BLaER1 (cell line): Measurements from ENCODE around the gene CACNG8.

ENCODE experiments used
- H3K27ac ChIP-seq: shearing (Covaris generic); formaldehyde crosslinking; 2 replicates; pipeline ENCODE4 v1.8.1; 2022
- H3K27me3 ChIP-seq: shearing (Covaris generic); formaldehyde crosslinking; 2 replicates; pipeline ENCODE4 v1.8.1; 2022
- H3K36me3 ChIP-seq: shearing (Covaris generic); formaldehyde crosslinking; 2 replicates; pipeline ENCODE4 v1.8.1; 2022
- H3K4me1 ChIP-seq: shearing (Covaris generic); formaldehyde crosslinking; 2 replicates; pipeline ENCODE4 v1.8.1; 2022
- H3K4me2 ChIP-seq: shearing (Covaris generic); formaldehyde crosslinking; 2 replicates; pipeline ENCODE4 v1.8.1; 2022
- H3K4me3 ChIP-seq: shearing (Covaris generic); formaldehyde crosslinking; 2 replicates; pipeline ENCODE4 v1.8.1; 2022
- H3K9ac ChIP-seq: shearing (Covaris generic); formaldehyde crosslinking; 2 replicates; pipeline ENCODE4 v1.8.1; 2022
- H3K9me3 ChIP-seq: shearing (Covaris generic); formaldehyde crosslinking; 2 replicates; pipeline ENCODE4 v1.8.1; 2022
- H4K20me1 ChIP-seq: shearing (Covaris generic); formaldehyde crosslinking; 2 replicates; pipeline ENCODE4 v1.8.1; 2022
- Cebpa-rat ChIP-seq: shearing (Covaris generic); IDR thresholded peaks from 2 replicates; pipeline ENCODE4 v1.8.1; 2022

The CACNG8 gene

DNA sequence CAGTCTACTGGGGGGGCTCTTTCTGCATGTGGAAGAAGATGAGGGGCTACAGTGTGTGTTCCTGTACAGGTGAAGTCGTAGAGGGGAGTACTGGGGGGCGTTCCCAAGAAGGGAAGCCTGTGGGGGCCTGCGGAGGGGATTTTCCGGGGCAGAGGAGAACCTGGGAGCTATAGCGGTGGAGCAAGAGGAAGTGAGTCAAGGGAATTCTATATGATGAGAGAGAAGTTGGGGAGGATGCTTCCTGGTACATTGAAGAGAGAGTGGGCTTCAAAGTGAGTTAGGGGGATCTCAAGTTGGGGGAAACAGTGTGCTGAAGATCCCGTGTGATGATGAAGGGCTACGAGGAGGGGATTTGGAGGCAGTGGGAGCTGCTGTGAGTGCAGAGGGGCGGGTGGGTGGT, 1.9 kb upstream of the CACNG8 start:
- Histone ChIP-seq H4K20me1 (no peaks in the 10 kb centered on the region; the same call in 1 of the 2 replicates), H3K27me3 (peaks cover 81% of the 10 kb centered on the region), H3K36me3 (no peaks in the 10 kb centered on the region), H3K27ac (no peak overlapping the region), H3K4me2 (no peak overlapping the region), H3K4me3 (no peak overlapping the region), H3K9me3 (no peaks in the 10 kb centered on the region), H3K4me1 (peaks cover 34% of the 10 kb centered on the region), H3K9ac (no peak overlapping the region)
- no peak for TF ChIP-seq Cebpa-rat

GRCh38 chr19:53961523-53962356, 997 bp upstream of the CACNG8 start:
- Histone ChIP-seq H3K4me3 (no peak overlapping the region), H3K36me3 (no peaks in the 10 kb centered on the region), H3K9ac (no peak overlapping the region), H4K20me1 (no peaks in the 10 kb centered on the region; the same call in 1 of the 2 replicates), H3K27ac (no peak overlapping the region), H3K27me3 (peaks cover 75% of the 10 kb centered on the region), H3K4me1 (peaks cover 34% of the 10 kb centered on the region), H3K9me3 (no peaks in the 10 kb centered on the region), H3K4me2 (no peak overlapping the region)
- no peak for TF ChIP-seq Cebpa-rat

GRCh38 chr19:53965091-53965490, 2.4 kb downstream of the CACNG8 start:
- Histone ChIP-seq H3K4me3 (0 out of 2 replicates have a peak overlapping the region, but pooled peaks have one; percentile 16), H3K27ac (peak overlapping the region; percentile 47), H3K9me3 (no peaks in the 10 kb centered on the region), H4K20me1 (no peaks in the 10 kb centered on the region; the same call in 1 of the 2 replicates), H3K36me3 (no peaks in the 10 kb centered on the region), H3K27me3 (peaks cover 42% of the 10 kb centered on the region), H3K4me1 (peaks cover 22% of the 10 kb centered on the region), H3K4me2 (peak overlapping the region; percentile 87), H3K9ac (peak overlapping the region; percentile 44; the same call in 1 of the 2 replicates)
- TF ChIP-seq Cebpa-rat: no peak

- H3K36me3 ChIP-seq: no peaks in the 10 kb centered on the region
These were observed 4.2 kb downstream of the CACNG8 start for GRCh38 chr19:53966931-53967330.

GRCh38 chr19:53969366-53969765, 6.6 kb downstream of the CACNG8 start:
- peaks cover 5% of the 10 kb centered on the region for H3K27me3 ChIP-seq
- peaks cover 20% of the 10 kb centered on the region for H3K4me1 ChIP-seq
- no peak overlapping the region for H3K27ac ChIP-seq
- H3K4me3 ChIP-seq: no peak overlapping the region
- H3K36me3 ChIP-seq: no peaks in the 10 kb centered on the region
- H3K4me2 ChIP-seq: no peak overlapping the region
- H3K9me3 ChIP-seq: no peaks in the 10 kb centered on the region
- H4K20me1 ChIP-seq: no peaks in the 10 kb centered on the region
- H3K9ac ChIP-seq: no peak overlapping the region
- TF ChIP-seq Cebpa-rat: no peak

More at GRCh38 chr19:53966931-53967330, 4.2 kb downstream of the CACNG8 start:
- peaks cover 26% of the 10 kb centered on the region for H3K4me1 ChIP-seq
- no peak overlapping the region for H3K27ac ChIP-seq
- H3K27me3 ChIP-seq: peaks cover 24% of the 10 kb centered on the region
- H3K4me3 ChIP-seq: no peak overlapping the region
- H4K20me1 ChIP-seq: no peaks in the 10 kb centered on the region
- H3K9me3 ChIP-seq: no peaks in the 10 kb centered on the region
- H3K9ac ChIP-seq: no peak overlapping the region
- no peak for TF ChIP-seq Cebpa-rat
- no peak overlapping the region for H3K4me2 ChIP-seq

DNA sequence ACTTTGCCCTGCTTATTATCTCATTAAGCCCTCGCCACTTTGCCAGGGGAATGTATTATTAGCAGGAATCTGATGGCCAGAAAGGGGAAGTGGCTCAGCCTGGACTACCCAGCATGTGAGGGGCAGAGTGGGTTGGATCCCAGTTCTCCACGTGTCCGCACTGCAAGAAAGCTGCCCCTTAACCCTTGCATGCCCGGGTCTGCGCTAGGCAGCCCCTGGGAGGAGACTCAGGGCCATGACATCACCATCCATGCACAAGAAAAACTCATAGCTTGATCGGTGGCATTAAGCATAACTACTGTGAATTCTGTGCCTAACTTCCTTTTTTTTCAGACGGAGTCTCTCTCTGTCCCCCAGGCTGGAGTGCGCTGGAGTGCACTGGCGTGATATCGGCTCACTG, 8.9 kb downstream of the CACNG8 start:
- no peaks in the 10 kb centered on the region for H3K9me3 ChIP-seq
- H3K4me2 ChIP-seq: peak overlapping the region; percentile 36
- no peaks in the 10 kb centered on the region for H4K20me1 ChIP-seq
- H3K4me3 ChIP-seq: no peak overlapping the region
- H3K9ac ChIP-seq: no peak overlapping the region
- peaks cover 9% of the 10 kb centered on the region for H3K4me1 ChIP-seq
- H3K36me3 ChIP-seq: no peaks in the 10 kb centered on the region
- H3K27ac ChIP-seq: no peak overlapping the region
- no peaks in the 10 kb centered on the region for H3K27me3 ChIP-seq
- no peak for TF ChIP-seq Cebpa-rat

GRCh38 chr19:53977429-53977990, 14.8 kb downstream of the CACNG8 start:
- Histone ChIP-seq H4K20me1 (no peaks in the 10 kb centered on the region), H3K4me1 (peaks cover 38% of the 10 kb centered on the region), H3K9ac (no peak overlapping the region), H3K27ac (no peak overlapping the region), H3K4me2 (peak overlapping the region; percentile 72), H3K9me3 (no peaks in the 10 kb centered on the region), H3K27me3 (peaks cover 35% of the 10 kb centered on the region), H3K36me3 (no peaks in the 10 kb centered on the region), H3K4me3 (peak overlapping the region; percentile 17; the same call in 1 of the 2 replicates)
- TF ChIP-seq Cebpa-rat: no peak

- H3K36me3 ChIP-seq: no peaks in the 10 kb centered on the region
- H3K4me2 ChIP-seq: peak overlapping the region; percentile 72
- H3K4me1 ChIP-seq: peaks cover 39% of the 10 kb centered on the region
- no peak overlapping the region; the same call in 1 of the 2 replicates for H3K4me3 ChIP-seq
- no peak for TF ChIP-seq Cebpa-rat
- no peak overlapping the region for H3K27ac ChIP-seq
- no peak overlapping the region for H3K9ac ChIP-seq
- H4K20me1 ChIP-seq: no peaks in the 10 kb centered on the region
- peaks cover 35% of the 10 kb centered on the region for H3K27me3 ChIP-seq
- no peaks in the 10 kb centered on the region for H3K9me3 ChIP-seq
These were observed 15.4 kb downstream of the CACNG8 start for GRCh38 chr19:53977991-53978731.

DNA sequence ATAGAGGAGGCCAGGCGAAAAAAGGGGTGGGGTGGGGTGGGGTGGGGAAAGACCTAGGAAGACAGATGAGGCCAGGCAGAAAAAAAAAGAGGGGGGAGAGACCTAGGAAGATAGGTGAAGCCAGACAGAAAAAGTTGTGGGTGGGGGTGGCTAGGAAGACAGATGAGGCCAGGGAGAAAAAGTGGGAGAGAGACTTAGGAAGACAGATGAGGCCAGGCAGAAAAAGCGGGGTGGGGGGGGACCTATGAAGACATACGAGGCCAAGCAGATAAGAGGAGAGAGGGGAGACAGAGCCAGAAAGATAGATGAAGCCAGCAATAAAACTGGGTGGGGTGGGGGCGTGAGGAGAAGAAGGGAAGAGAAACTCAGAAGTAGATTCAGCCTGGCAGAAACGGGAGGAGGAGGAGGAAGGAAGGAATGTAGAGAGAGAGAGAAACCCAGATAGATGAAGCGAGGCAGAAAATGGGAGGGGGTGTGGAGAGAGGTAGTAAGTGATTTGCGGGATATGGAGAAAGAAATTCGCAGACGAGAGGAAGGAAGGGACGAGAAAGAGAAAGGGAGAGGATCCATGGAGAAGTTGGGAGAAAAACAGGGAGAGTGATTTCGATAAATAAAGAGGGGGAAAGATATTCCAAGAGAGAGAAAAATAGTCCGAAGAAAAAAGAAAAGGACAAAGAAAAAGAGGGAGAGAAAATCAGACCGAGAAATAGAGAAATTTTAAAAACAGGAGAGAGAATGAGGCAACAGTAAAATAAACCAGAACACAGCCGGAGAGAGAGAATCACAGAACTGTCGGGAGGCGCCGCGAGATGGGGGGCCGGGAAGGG, 16.5 kb downstream of the CACNG8 start:
- H3K4me2 ChIP-seq: peak overlapping the region; percentile 70
- no peak overlapping the region for H3K27ac ChIP-seq
- H4K20me1 ChIP-seq: no peaks in the 10 kb centered on the region
- H3K9me3 ChIP-seq: no peaks in the 10 kb centered on the region
- H3K4me3 ChIP-seq: peak overlapping the region; percentile 45; the same call in 1 of the 2 replicates
- H3K9ac ChIP-seq: no peak overlapping the region
- no peak for TF ChIP-seq Cebpa-rat
- H3K27me3 ChIP-seq: peaks cover 35% of the 10 kb centered on the region
- peaks cover 49% of the 10 kb centered on the region for H3K4me1 ChIP-seq
- H3K36me3 ChIP-seq: no peaks in the 10 kb centered on the region
